Ovary (tissue), 3 donors: ENCODE measurements around the gene FRMD4A.

Source experiments
- EP300 ChIP-seq: sonication (generic); formaldehyde crosslinking; IDR thresholded peaks from one replicate; pipeline ENCODE4 v1.6.1; 2017; ENCODE audit warnings: antibody characterized with exemption
- TF ChIP-seq, protein P1 (sequence below), 3 donors: fragments of 450-650 bp in 2 of 3; fragments of 200-600 bp in 1 of 3; IDR thresholded peaks; one replicate each; pipeline versions ENCODE4 v1.5.1 to v1.8.0; 2016 to 2022; ENCODE audit warnings: antibody characterized with exemption in 3 of 3, mild to moderate bottlenecking in 1 of 3
- donor health status: DM: no; HTN: no; CAD: no.

DNA sequence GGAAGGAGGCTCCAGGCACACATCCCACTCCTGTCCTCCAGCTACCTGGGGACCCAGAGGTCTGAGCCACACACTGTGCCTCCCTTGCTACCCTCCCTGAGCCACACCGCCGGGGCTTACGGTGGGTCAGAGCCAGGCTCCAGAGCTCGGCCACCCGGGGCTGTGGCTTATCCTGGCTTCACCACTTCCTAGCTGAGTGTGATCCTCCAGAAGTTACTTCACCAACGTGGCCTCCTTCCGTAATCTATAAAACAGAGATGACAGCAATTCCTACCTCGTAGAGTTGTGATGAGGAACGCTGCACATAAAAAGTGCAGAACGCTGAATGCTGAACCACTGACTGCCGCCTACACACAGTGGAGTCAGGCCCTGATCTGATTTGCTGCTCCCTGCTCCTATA is 458.9 kb downstream of the FRMD4A start:
- TF ChIP-seq, protein P1, sequence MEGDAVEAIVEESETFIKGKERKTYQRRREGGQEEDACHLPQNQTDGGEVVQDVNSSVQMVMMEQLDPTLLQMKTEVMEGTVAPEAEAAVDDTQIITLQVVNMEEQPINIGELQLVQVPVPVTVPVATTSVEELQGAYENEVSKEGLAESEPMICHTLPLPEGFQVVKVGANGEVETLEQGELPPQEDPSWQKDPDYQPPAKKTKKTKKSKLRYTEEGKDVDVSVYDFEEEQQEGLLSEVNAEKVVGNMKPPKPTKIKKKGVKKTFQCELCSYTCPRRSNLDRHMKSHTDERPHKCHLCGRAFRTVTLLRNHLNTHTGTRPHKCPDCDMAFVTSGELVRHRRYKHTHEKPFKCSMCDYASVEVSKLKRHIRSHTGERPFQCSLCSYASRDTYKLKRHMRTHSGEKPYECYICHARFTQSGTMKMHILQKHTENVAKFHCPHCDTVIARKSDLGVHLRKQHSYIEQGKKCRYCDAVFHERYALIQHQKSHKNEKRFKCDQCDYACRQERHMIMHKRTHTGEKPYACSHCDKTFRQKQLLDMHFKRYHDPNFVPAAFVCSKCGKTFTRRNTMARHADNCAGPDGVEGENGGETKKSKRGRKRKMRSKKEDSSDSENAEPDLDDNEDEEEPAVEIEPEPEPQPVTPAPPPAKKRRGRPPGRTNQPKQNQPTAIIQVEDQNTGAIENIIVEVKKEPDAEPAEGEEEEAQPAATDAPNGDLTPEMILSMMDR (IDR thresholded peaks at IDR 0.05) = no peak
- no peak for TF ChIP-seq EP300
